ENCODE results near the gene POLR2C.

The POLR2C gene

DNA sequence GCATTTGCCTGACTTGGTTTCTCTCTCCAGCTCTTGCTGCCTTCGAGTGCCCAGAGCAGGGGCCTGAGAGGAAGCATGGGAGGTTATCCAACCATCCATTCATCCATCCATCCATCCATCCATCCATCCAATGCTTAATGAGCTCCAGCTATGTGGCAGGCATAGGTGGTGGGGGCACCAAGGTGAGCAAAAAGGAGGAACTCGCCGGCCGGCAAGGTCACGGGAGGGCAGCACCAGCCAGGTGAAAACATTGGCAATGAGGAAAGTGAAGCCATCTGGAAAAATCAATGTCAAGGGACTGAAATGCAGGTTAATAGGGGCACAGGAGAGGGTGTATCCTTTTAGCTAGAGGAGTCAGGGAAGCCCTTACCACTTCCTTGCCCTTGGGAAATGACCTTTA lies 42.0 kb downstream of the POLR2C start:
- no peak for DNase-seq

DNA sequence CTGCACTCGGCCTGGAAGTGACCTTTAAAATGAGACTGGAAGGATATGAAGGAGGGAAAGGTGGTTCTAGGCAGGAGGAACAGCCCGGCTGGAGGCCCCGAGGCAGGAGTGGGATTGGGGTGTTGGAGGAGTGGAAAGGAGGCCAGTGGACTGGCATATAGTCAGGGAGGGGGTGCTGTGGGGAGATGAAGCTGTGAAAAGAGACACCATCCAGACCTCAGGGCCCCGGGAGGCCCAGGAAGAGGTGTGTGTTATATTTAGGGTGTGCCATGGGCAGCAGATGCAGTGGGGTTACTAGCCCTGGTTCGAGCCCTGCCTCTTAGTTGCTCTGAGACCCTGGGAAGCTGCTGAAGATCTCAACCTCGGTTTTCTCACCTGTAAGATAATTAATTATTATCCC lies 42.7 kb downstream of the POLR2C start:
- no peak for DNase-seq

GRCh38 chr16:57507136-57508034 lies 44.9 kb downstream of the POLR2C start:
- DNase-seq: no peak

DNA sequence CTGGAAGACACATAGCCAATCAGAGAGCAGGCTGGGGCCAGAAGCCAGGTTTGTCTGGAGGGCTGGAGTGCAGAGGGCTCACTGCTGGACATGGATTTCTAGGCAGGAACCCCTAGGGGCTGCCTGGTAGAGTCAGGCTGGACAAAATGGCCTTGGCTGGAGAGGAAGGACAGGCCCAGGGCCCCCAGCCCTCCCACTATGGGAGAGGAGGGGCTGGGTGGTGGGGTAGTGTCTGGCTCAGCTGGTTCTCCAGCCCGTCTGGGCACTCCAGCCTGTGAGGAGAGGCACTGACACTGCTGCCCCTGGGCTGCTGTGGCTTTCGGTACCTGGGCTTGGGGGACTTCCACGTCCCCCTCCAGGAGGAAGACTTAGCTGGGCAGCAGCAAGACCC lies 45.6 kb downstream of the POLR2C start:
- no peak for DNase-seq

DNA sequence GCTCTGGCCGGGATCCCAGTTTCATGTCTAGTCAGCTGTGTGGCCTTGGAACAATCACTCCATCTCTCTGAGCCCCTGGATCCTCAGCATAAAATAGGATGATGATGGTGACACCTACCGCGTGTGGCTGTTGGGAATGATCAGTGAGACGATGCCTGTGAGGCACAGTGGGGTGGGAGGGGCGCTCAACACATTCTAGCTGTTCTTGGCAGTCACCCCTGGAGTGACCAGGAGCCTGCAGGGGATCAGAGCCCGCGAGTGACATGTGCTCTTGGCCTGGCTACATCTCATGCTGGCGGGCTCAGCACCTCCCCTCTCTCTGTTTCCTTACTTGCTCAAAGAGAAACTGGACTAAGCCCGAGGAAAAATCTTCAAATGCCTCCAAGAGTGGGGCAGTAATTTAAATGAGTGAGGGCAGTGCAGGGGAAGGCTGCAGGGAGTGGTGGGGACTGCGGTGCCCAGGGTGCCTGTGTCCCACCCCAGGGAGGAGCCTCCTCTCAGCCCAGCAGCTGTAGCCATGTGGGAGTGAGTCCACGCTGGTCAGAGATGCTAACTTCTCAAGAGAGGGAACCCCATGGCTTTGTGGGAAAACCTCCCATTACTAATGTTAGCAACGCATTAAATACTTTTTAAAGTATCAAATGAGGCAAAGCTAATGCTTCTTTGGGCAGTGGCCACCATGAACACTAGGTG lies 46.9 kb downstream of the POLR2C start:
- DNase-seq: no peak

DNA sequence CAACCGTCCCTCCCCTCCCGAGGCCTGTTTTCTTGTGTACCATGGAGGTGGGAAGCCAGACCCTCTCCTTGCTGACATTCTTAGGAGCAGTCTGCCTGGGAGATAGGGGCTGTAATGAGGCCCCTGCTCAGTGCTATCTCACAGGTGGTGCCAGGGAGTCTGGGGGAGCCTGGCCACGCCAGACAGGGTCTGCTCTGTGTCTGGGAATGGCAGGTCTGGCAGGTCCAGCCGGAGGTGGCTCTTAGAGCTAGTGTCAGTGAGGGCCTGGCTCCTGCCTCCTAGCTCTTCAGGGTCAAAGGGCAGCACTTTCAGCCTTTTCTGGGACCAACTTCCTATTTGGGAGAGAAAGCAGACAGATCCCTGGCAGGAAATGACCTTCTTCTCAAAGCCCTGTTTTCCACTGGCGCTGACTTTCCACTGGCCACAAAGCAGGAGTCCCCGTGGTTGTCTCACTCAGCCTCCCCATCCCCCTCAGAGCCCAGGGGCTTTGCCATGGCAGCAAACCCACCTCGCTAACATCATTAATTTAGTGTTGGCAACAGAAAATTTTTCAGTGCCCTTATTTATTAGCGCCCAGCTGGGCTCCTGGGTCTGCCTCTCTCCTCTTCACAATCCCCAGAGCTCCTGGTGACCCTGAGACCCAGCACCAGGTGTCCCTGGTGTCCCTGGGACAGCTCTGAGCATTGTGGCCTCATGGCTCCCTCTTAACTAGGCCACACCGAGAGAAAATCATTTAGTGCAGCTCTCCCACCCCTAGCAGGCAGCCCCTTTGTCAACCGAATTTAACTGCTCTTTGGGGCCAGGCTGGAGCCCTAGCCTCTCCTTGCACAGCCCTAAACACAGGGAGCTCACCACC lies 47.8 kb downstream of the POLR2C start:
- DNase-seq: no peak

GRCh38 chr16:57512296-57513001 lies 50.0 kb downstream of the POLR2C start:
- no peak for DNase-seq

DNA sequence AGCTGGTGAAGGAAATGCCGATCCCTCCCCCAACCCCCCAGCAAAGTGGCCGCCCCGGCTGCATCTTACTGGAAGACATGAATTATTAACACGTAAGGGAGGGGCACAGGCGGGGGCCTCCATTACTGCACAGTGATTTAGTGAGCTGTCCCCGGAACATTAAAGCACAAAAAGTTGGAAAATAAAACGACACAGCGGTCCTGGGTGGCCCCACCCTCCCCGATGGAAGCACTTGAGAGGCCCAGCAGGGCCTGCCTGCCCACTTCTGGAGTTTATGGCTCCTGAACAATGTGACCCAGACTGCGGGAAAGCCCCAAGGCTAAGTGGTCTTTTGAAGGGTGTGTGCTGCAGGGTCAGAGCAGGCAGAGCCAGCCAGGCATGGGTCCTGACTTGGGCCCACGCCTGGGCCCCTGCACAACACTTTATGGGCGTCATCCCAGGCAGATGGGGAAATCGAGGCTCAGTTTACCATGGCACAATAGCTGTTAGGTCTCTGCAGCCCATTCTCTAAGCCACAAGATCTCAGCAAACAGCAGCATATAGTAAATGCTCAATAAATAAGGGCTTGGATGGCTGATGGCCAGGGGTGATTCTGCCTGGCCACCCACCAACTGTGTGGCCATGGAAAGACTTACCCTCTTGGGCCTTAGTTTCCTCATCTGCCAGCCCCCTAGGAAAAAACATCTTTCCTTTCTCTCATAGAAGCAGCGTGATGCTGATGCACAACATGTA lies 51.1 kb downstream of the POLR2C start:
- DNase-seq: no peak

- DNase-seq: no peak
Measured at GRCh38 chr16:57514371-57514770, 51.9 kb downstream of the POLR2C start.

GRCh38 chr16:57514791-57515600 lies 52.5 kb downstream of the POLR2C start:
- no peak for DNase-seq

GRCh38 chr16:57516176-57516725 lies 53.8 kb downstream of the POLR2C start:
- no peak for DNase-seq

DNA sequence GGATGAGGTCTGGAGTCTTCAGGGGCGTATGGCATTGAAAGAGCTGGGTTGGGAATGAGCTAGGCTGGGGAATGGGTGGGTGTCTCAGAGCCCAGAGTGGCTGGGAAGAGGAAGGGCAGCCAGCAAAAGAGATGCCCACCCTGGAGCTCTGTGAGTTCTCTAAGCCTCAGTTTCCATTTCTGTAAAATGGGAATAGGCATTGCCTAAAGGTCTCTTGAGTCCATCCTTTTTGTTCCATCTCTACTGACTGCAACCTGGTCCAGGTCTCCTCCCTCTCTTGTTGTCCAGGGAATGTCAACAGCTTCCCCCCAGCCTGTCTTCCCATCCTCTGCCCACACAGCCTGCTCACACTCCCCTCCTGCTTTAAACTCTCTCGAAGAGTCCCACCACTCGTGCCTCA lies 54.3 kb downstream of the POLR2C start:
- DNase-seq: no peak

DNA sequence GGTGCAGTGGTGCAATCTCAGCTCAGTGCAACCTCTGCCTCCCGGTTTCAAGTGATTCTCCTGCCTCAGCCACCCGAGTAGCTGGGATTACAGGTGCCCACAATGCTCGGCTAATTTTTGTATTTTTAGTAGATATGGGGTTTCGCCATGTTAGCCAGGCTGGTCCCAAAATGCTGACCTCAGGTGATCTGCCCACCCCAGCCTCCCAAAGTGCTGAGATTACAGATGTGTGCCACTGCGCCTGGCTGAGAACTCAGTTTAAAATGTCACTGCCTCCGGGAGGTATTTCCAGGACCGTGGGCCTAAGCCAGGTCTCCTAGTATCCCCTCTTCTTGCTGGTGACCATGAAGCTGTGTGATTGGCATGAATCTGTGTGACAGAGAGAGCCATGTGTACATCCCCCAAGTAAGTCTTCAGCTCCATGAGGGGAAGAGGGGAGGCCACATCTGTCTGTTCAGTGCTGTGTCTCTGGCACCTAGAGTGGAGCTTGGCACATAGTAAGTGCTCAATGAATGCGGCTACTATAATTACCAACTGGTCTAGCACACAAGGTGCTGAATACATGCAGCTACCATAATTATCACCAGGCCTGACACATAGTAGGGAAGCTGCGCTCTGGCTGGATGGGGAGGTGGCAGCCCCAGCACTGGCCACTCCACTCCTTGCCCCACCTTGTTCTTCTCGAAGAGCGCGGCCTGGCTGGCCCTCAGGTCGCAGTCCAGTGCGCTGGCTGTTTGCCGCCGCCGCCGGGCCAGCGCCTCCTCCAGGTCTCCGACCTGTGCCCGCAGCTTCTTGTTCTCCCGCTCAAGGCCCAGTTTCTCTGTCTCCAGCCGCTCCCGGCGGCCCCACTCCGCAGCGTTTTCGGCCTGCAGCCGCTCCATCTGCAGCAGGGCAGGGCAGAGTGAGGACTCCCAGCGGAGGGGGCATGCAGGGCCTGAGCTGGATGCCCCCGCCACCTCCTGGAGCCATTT lies 55.2 kb downstream of the POLR2C start:
- DNase-seq: no peak

DNA sequence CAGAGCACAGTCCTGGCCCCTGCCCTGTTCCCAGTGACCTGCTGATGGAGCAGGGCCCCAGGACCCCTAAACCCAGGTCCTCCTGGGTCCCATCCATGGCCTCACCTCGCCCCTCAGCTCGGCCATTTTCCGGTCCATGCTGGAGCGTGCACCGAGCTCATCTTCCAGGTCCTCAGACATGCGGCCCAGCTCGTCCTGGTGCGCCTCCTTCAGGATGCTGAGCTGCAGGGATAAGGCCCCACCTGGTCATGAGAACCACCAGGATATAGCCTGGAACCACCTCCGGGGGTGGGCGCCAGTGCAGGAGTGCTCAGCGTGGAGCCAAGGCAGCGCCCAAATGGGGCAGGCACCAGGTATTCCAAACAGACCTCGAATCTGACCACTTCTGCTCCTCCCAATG lies 56.0 kb downstream of the POLR2C start:
- DNase-seq: no peak

- DNase-seq: no peak
Measured at GRCh38 chr16:57518922-57519321, 56.4 kb downstream of the POLR2C start.

DNA sequence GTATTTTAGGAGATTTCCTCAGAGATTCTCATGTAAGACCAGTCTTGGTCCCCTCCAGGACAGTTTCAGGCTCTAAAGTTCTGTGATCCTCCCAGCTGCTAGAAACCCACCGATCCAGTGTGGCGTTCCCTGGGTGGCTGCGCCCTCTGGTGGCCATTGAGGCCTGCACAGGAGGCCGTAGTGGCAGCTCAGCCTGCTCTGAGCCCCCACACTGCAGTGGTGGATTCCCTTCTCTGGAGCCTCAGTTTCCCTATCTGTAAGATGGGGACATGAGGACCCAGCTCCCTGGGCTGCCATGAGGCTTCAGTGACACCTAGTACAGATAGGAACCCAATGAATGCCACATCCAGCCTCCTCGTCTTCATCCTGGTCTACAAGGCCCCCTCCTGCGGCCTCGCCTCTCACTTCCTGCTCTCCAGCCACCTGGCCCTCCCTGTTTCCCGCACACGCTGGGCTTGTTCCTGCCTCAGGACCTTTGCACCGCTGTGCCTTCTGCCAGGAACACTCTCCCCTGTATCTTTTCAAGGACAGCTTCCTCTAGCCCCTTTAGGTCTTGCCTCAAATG lies 57.4 kb downstream of the POLR2C start:
- peak; percentile 94 for DNase-seq

Data from activated CD8-positive, alpha-beta memory T cell treated with anti-CD3 and anti-CD28 coated beads, Interleukin-2, amount 50 U/mL, for 48 hours (primary cell).